Liver (tissue), 3 donors: ENCODE data around the gene PYHIN1.

ENCODE experiments used
- ATF3 ChIP-seq: IDR thresholded peaks from 2 replicates; pipeline ENCODE4 v1.6.1; 2016; ENCODE audit warnings: antibody characterized with exemption
- EGR1 ChIP-seq, 2 donors: IDR thresholded peaks; 2 replicates each; pipeline ENCODE4 v1.6.1; 2016 to 2018; ENCODE audit warnings: antibody characterized with exemption in 2 of 2, low read depth in 2 of 2
- HNF4A ChIP-seq, 2 donors: conservative IDR thresholded peaks; 2 replicates each; pipeline ENCODE4 v1.6.1; 2016; ENCODE audit warnings: antibody characterized with exemption in 2 of 2, mild to moderate bottlenecking in 2 of 2
- JUND ChIP-seq, 2 donors: IDR thresholded peaks; 2 replicates each; pipeline ENCODE4 v1.6.1; 2016; ENCODE audit warnings: antibody characterized with exemption in 2 of 2
- NR2F2 ChIP-seq: IDR thresholded peaks from 2 replicates; pipeline ENCODE4 v1.6.1; 2016; ENCODE audit warnings: antibody characterized with exemption
- RAD21 ChIP-seq, 2 donors: IDR thresholded peaks; 2 replicates each; pipeline ENCODE4 v1.6.1; 2016; ENCODE audit warnings: antibody characterized with exemption in 2 of 2, mild to moderate bottlenecking in 2 of 2
- RXRA ChIP-seq, 2 donors: IDR thresholded peaks; 2 replicates each; pipeline ENCODE4 v1.6.1; 2017 to 2018; ENCODE audit warnings: antibody characterized with exemption in 2 of 2, mild to moderate bottlenecking in 1 of 2
- SP1 ChIP-seq: IDR thresholded peaks from 2 replicates; pipeline ENCODE4 v1.6.1; 2018; ENCODE audit warnings: antibody characterized with exemption, mild to moderate bottlenecking
- TAF1 ChIP-seq: conservative IDR thresholded peaks from 2 replicates; pipeline ENCODE4 v1.6.1; 2016; ENCODE audit warnings: antibody characterized with exemption, mild to moderate bottlenecking
- YY1 ChIP-seq: IDR thresholded peaks from 2 replicates; pipeline ENCODE4 v1.6.1; 2016; ENCODE audit warnings: antibody characterized with exemption, mild to moderate bottlenecking
- TF ChIP-seq, protein P1 (sequence below): fragments of 150-350 bp; IDR thresholded peaks from 2 replicates; pipeline ENCODE4 v1.5.1; 2017; ENCODE audit warnings: improper control_type of control experiment, low read depth, low read length; ENCODE audit not compliant: missing input control
- TF ChIP-seq, protein P2 (sequence below): IDR thresholded peaks from 2 replicates; pipeline ENCODE4 v1.6.1; 2016; ENCODE audit warnings: antibody characterized with exemption
- TF ChIP-seq, protein P3 (sequence below): IDR thresholded peaks from 2 replicates; pipeline ENCODE4 v1.6.1; 2016; ENCODE audit warnings: antibody characterized with exemption, mild to moderate bottlenecking
- TF ChIP-seq, protein P4 (sequence below): IDR thresholded peaks from 2 replicates; pipeline ENCODE4 v1.6.1; 2016; ENCODE audit warnings: antibody characterized with exemption
- donor health status: healthy.
- donor health status: healthy.

DNA sequence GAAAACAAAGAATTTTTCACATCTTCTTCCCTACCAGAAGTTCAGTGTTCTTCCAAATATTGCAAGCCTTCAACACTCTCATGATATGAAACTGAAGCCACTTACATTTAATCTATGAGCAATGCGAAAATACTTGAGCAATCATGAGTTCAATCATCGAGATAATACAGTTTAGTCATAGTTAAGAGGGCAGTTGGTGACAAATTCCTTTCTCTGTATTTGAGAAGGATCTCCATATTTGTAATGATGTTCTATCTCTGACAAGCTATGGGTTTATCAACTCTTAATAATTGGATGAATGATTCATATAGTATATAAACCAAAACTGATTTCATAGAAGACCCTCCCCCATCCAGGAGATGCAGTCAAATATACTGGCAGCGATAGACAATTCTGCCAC lies 29.7 kb upstream of the PYHIN1 start:
- TF ChIP-seq, protein P1, sequence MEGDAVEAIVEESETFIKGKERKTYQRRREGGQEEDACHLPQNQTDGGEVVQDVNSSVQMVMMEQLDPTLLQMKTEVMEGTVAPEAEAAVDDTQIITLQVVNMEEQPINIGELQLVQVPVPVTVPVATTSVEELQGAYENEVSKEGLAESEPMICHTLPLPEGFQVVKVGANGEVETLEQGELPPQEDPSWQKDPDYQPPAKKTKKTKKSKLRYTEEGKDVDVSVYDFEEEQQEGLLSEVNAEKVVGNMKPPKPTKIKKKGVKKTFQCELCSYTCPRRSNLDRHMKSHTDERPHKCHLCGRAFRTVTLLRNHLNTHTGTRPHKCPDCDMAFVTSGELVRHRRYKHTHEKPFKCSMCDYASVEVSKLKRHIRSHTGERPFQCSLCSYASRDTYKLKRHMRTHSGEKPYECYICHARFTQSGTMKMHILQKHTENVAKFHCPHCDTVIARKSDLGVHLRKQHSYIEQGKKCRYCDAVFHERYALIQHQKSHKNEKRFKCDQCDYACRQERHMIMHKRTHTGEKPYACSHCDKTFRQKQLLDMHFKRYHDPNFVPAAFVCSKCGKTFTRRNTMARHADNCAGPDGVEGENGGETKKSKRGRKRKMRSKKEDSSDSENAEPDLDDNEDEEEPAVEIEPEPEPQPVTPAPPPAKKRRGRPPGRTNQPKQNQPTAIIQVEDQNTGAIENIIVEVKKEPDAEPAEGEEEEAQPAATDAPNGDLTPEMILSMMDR, result no peak
- TF ChIP-seq HNF4A (conservative IDR thresholded peaks at IDR 0.05) (no peak), RXRA (IDR thresholded peaks at IDR 0.05) (no peak), YY1 (no peak), ATF3 (no peak), RAD21 (IDR thresholded peaks at IDR 0.05) (no peak), JUND (IDR thresholded peaks at IDR 0.05) (no peak), NR2F2 (no peak), TAF1 (no peak), SP1 (no peak), EGR1 (IDR thresholded peaks at IDR 0.05; ENCODE audit: low read depth in 2 of 2) (no peak)
- TF ChIP-seq, protein P2, sequence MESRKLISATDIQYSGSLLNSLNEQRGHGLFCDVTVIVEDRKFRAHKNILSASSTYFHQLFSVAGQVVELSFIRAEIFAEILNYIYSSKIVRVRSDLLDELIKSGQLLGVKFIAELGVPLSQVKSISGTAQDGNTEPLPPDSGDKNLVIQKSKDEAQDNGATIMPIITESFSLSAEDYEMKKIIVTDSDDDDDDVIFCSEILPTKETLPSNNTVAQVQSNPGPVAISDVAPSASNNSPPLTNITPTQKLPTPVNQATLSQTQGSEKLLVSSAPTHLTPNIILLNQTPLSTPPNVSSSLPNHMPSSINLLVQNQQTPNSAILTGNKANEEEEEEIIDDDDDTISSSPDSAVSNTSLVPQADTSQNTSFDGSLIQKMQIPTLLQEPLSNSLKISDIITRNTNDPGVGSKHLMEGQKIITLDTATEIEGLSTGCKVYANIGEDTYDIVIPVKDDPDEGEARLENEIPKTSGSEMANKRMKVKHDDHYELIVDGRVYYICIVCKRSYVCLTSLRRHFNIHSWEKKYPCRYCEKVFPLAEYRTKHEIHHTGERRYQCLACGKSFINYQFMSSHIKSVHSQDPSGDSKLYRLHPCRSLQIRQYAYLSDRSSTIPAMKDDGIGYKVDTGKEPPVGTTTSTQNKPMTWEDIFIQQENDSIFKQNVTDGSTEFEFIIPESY, result no peak
- TF ChIP-seq, protein P3, sequence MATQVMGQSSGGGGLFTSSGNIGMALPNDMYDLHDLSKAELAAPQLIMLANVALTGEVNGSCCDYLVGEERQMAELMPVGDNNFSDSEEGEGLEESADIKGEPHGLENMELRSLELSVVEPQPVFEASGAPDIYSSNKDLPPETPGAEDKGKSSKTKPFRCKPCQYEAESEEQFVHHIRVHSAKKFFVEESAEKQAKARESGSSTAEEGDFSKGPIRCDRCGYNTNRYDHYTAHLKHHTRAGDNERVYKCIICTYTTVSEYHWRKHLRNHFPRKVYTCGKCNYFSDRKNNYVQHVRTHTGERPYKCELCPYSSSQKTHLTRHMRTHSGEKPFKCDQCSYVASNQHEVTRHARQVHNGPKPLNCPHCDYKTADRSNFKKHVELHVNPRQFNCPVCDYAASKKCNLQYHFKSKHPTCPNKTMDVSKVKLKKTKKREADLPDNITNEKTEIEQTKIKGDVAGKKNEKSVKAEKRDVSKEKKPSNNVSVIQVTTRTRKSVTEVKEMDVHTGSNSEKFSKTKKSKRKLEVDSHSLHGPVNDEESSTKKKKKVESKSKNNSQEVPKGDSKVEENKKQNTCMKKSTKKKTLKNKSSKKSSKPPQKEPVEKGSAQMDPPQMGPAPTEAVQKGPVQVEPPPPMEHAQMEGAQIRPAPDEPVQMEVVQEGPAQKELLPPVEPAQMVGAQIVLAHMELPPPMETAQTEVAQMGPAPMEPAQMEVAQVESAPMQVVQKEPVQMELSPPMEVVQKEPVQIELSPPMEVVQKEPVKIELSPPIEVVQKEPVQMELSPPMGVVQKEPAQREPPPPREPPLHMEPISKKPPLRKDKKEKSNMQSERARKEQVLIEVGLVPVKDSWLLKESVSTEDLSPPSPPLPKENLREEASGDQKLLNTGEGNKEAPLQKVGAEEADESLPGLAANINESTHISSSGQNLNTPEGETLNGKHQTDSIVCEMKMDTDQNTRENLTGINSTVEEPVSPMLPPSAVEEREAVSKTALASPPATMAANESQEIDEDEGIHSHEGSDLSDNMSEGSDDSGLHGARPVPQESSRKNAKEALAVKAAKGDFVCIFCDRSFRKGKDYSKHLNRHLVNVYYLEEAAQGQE, result no peak
- TF ChIP-seq, protein P4, sequence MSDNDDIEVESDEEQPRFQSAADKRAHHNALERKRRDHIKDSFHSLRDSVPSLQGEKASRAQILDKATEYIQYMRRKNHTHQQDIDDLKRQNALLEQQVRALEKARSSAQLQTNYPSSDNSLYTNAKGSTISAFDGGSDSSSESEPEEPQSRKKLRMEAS, result no peak
